K562 (cell line): ENCODE measurements around the gene EFCAB13. TPM values are rescaled to one million over a fixed set of nuclear protein-coding genes. Genes with fewer than 3 reads are reported as not detected.

Experiments
- CHD4 ChIP-seq: fragments of 200-600 bp; sonication (generic); IDR thresholded peaks from 3 replicates; pipeline ENCODE4 v1.6.1; 2012; ENCODE audit warnings: low read depth, mild to moderate bottlenecking, mixed read lengths, low read length, inconsistent platforms; ENCODE audit not compliant: insufficient read depth, insufficient replicate concordance, poor library complexity, severe bottlenecking
- COPS2 ChIP-seq: fragments of 450-650 bp; conservative IDR thresholded peaks from 2 replicates; pipeline ENCODE4 v1.6.1; 2016; ENCODE audit warnings: mild to moderate bottlenecking, moderate library complexity
- EHMT2 ChIP-seq: fragments of 450-650 bp; IDR thresholded peaks from 2 replicates; pipeline ENCODE4 v1.6.1; 2018; ENCODE audit warnings: antibody characterized with exemption
- ERF ChIP-seq: fragments of 450-650 bp; formaldehyde crosslinking; IDR thresholded peaks from 2 replicates; pipeline ENCODE4 v1.4.0; 2020; ENCODE audit warnings: mild to moderate bottlenecking, mixed read lengths
- FIP1L1 ChIP-seq: fragments of 200-400 bp; formaldehyde crosslinking; IDR thresholded peaks from 2 replicates; pipeline ENCODE4 v1.6.1; 2018; ENCODE audit warnings: mild to moderate bottlenecking, low read depth, low read length; ENCODE audit not compliant: poor library complexity, severe bottlenecking
- FOS ChIP-seq: IDR thresholded peaks from 3 replicates; pipeline ENCODE4 v1.6.1; 2011; ENCODE audit not compliant: insufficient read length; ENCODE audit errors: extremely low read depth
- HDAC2 ChIP-seq: fragments of 450-650 bp; IDR thresholded peaks from 2 replicates; pipeline ENCODE4 v1.6.1; 2016; ENCODE audit warnings: mild to moderate bottlenecking
- HDAC3 ChIP-seq: fragments of 450-650 bp; IDR thresholded peaks from 2 replicates; pipeline ENCODE4 v1.6.1; 2018; ENCODE audit warnings: borderline replicate concordance, mild to moderate bottlenecking, moderate library complexity; ENCODE audit not compliant: partially characterized antibody
- HOXB6 ChIP-seq: fragments of 250-450 bp; sonication (Bioruptor Pico); IDR thresholded peaks from 2 replicates; pipeline ENCODE4 v1.5.1; 2022; ENCODE audit warnings: mild to moderate bottlenecking, borderline replicate concordance
- JUNB ChIP-seq: fragments of 450-650 bp; formaldehyde crosslinking; conservative IDR thresholded peaks from 2 replicates; pipeline ENCODE4 v1.4.0; 2020; ENCODE audit warnings: mild to moderate bottlenecking
- KDM1A ChIP-seq, 2 experiments: fragments of 450-650 bp; IDR thresholded peaks; 2 replicates each; pipeline ENCODE4 v1.6.1; 2016; ENCODE audit warnings: mild to moderate bottlenecking in 2 of 2
- MAFG ChIP-seq: fragments of 450-650 bp; conservative IDR thresholded peaks from 2 replicates; pipeline ENCODE4 v1.6.1; 2016; ENCODE audit warnings: missing genetic modification characterization, missing compliant biosample characterization
- PYGO2 ChIP-seq: fragments of 450-650 bp; IDR thresholded peaks from 2 replicates; pipeline ENCODE4 v1.6.1; 2016; ENCODE audit warnings: mild to moderate bottlenecking, missing genetic modification characterization, moderate library complexity, missing compliant biosample characterization
- SMARCC2 ChIP-seq: fragments of 450-650 bp; IDR thresholded peaks from 2 replicates; pipeline ENCODE4 v1.6.1; 2017; ENCODE audit warnings: antibody characterized with exemption, moderate library complexity, mild to moderate bottlenecking, low read depth
- ZFPM2 ChIP-seq: fragments of 250-450 bp; sonication (Bioruptor Pico); IDR thresholded peaks from 2 replicates; pipeline ENCODE4 v1.5.1; 2022; ENCODE audit warnings: mild to moderate bottlenecking
- ZNF121 ChIP-seq: sonication (generic); formaldehyde crosslinking; conservative IDR thresholded peaks from 2 replicates; pipeline ENCODE4 v1.8.0; 2022; ENCODE audit warnings: missing genetic modification reagents
- ZNF184 ChIP-seq: sonication (generic); formaldehyde crosslinking; IDR thresholded peaks from 2 replicates; pipeline ENCODE4 v1.5.0; 2020; ENCODE audit warnings: missing genetic modification reagents
- ZNF583 ChIP-seq: fragments of 250-450 bp; sonication (Bioruptor Pico); IDR thresholded peaks from 2 replicates; pipeline ENCODE4 v1.4.0; 2020
- ZNF75A ChIP-seq: fragments of 450-650 bp; formaldehyde crosslinking; IDR thresholded peaks from 2 replicates; pipeline ENCODE4 v1.4.0; 2020; ENCODE audit warnings: mild to moderate bottlenecking
- polyA plus RNA-seq, 8 experiments: library from polyadenylated mRNA; depleted of rRNA in 4 of 8; stranded (reverse) in 5 of 8; unstranded in 3 of 8; fragments of >200 nt; fragmentation: Nextera tagmentation in 2 of 8; fragmentation: Illumina TruSeq in 1 of 8; extraction: Ambion mirVana in 2 of 8; extraction: Trizol in 1 of 8; gene quantifications; 2 replicates each; pipeline versions ENCODE4 v1.2.1 to v1.2.3, GENCODE V29; 2011 to 2014; ENCODE audit warnings: inconsistent platforms in 1 of 8, missing spikeins in 1 of 8
- total RNA-seq, 7 experiments: library from RNA; depleted of rRNA in 6 of 7; stranded (reverse); fragments of >200 nt in 6 of 7; fragmentation: Illumina TruSeq in 2 of 7; extraction: Trizol in 2 of 7; gene quantifications; 2 replicates each; pipeline versions ENCODE4 v1.2.1 to v1.2.3, GENCODE V29; 2011 to 2021; ENCODE audit warnings: low replicate concordance in 1 of 7
- TF ChIP-seq, protein P1 (sequence below): fragments of 200-800 bp; sonication (Bioruptor generic); IDR thresholded peaks from 2 replicates; pipeline ENCODE4 v1.6.1; 2017; ENCODE audit warnings: missing genetic modification characterization, missing compliant biosample characterization
- TF ChIP-seq, protein P2 (sequence below), 2 experiments: IDR thresholded peaks; 2 replicates each; pipeline ENCODE4 v1.6.1; 2011; ENCODE audit warnings: borderline replicate concordance in 1 of 2, control low read depth in 1 of 2, low read depth in 1 of 2, low read length in 1 of 2, mild to moderate bottlenecking in 1 of 2, mixed read lengths in 1 of 2, moderate library complexity in 1 of 2; ENCODE audit not compliant: insufficient read depth in 1 of 2, insufficient read length in 1 of 2, poor library complexity in 1 of 2, severe bottlenecking in 1 of 2; ENCODE audit errors: extremely low read depth in 1 of 2
- TF ChIP-seq, protein P3 (sequence below): conservative IDR thresholded peaks from 2 replicates; pipeline ENCODE4 v1.6.1; 2011; ENCODE audit warnings: low read depth, mild to moderate bottlenecking, low read length; ENCODE audit not compliant: control insufficient read depth
- TF ChIP-seq, protein P4 (sequence below): fragments of 250-450 bp; sonication (Bioruptor Pico); IDR thresholded peaks from 2 replicates; pipeline ENCODE4 v1.8.0; 2021; ENCODE audit warnings: mild to moderate bottlenecking, moderate library complexity

Gene EFCAB13
- total and polyA plus RNA-seq, 9 of the 15 experiments (the other 6 are each of a cell fraction or from before 2014, with no cell fraction given), result 0.32 to 1.3 (median 0.95) TPM

DNA sequence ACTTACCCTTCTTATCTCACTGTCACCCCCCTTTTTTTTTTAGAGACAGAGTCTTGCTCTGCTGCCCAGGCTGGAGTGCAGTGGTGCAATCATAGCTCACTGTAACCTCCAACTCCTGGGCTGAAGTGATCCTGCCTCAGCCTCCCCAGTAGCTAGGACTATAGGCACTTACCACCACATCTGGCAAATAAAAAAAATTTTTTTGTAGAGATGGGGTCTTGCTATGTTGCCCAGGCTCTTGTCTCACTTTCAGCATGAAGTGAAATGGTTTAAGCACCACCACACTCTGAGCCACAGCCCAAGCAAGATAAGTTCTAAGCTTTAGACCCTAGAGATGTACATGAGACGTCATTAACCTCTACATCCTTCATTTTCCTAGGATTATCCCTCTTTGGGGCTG, 34.5 kb upstream of the EFCAB13 start (continued):
- TF ChIP-seq ERF (CRISPR knock-in tag) (no peak; the same call in 1 of the 2 replicates), PYGO2 (tag) (no peak), JUNB (CRISPR knock-in tag) (no peak), ZNF121 (CRISPR knock-in tag) (peak; percentile 97), COPS2 (no peak), EHMT2 (no peak), ZFPM2 (CRISPR knock-in tag) (no peak), HDAC3 (no peak), MAFG (tag) (no peak), FIP1L1 (no peak), ZNF75A (no peak), FOS (no peak), CHD4 (peak; percentile 76), ZNF184 (CRISPR knock-in tag) (no peak), HOXB6 (CRISPR knock-in tag) (no peak), ZNF583 (no peak), HDAC2 (peak; percentile 17; the same call in 1 of the 2 replicates), SMARCC2 (no peak), KDM1A (IDR thresholded peaks at IDR 0.05) (peak; percentile 38 to 55; a peak in 1 of 4 replicates)
- TF ChIP-seq, protein P1, sequence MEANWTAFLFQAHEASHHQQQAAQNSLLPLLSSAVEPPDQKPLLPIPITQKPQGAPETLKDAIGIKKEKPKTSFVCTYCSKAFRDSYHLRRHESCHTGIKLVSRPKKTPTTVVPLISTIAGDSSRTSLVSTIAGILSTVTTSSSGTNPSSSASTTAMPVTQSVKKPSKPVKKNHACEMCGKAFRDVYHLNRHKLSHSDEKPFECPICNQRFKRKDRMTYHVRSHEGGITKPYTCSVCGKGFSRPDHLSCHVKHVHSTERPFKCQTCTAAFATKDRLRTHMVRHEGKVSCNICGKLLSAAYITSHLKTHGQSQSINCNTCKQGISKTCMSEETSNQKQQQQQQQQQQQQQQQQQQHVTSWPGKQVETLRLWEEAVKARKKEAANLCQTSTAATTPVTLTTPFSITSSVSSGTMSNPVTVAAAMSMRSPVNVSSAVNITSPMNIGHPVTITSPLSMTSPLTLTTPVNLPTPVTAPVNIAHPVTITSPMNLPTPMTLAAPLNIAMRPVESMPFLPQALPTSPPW (CRISPR knock-in tag), result peak; percentile 9; the same call in 1 of the 2 replicates
- TF ChIP-seq, protein P2, sequence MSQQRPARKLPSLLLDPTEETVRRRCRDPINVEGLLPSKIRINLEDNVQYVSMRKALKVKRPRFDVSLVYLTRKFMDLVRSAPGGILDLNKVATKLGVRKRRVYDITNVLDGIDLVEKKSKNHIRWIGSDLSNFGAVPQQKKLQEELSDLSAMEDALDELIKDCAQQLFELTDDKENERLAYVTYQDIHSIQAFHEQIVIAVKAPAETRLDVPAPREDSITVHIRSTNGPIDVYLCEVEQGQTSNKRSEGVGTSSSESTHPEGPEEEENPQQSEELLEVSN (IDR thresholded peaks at IDR 0.05; ENCODE audit: borderline replicate concordance in 1 of 2, extremely low read depth in 1 of 2, insufficient read depth in 1 of 2, insufficient read length in 1 of 2, low read depth in 1 of 2, low read length in 1 of 2, poor library complexity in 1 of 2, severe bottlenecking in 1 of 2), result no peak
- TF ChIP-seq, protein P3, sequence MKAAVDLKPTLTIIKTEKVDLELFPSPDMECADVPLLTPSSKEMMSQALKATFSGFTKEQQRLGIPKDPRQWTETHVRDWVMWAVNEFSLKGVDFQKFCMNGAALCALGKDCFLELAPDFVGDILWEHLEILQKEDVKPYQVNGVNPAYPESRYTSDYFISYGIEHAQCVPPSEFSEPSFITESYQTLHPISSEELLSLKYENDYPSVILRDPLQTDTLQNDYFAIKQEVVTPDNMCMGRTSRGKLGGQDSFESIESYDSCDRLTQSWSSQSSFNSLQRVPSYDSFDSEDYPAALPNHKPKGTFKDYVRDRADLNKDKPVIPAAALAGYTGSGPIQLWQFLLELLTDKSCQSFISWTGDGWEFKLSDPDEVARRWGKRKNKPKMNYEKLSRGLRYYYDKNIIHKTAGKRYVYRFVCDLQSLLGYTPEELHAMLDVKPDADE, result no peak
- TF ChIP-seq, protein P4, sequence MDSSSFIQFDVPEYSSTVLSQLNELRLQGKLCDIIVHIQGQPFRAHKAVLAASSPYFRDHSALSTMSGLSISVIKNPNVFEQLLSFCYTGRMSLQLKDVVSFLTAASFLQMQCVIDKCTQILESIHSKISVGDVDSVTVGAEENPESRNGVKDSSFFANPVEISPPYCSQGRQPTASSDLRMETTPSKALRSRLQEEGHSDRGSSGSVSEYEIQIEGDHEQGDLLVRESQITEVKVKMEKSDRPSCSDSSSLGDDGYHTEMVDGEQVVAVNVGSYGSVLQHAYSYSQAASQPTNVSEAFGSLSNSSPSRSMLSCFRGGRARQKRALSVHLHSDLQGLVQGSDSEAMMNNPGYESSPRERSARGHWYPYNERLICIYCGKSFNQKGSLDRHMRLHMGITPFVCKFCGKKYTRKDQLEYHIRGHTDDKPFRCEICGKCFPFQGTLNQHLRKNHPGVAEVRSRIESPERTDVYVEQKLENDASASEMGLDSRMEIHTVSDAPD (CRISPR knock-in tag), result no peak
